HG03159 (cell line): ENCODE results near the gene GRIK4.
"Not testable (repeated sequence)": the region's sequence is repeated elsewhere in the genome, so short reads cannot be mapped to it uniquely, and the experiment has no call there.

ENCODE experiments used
- ATAC-seq: cut with Tn5 transposase; IDR thresholded peaks from one replicate; pipeline ENCODE4 v1.9.1; 2021; ENCODE audit warnings: mild to moderate bottlenecking, moderate library complexity; ENCODE audit not compliant: unreplicated experiment

The GRIK4 gene

GRCh38 chr11:121018746-121019145 lies 507.2 kb downstream of the GRIK4 start:
- ATAC-seq = no peak

GRCh38 chr11:121021718-121022117 lies 510.2 kb downstream of the GRIK4 start:
- not testable (repeated sequence) for ATAC-seq

GRCh38 chr11:121023848-121024751 lies 512.6 kb downstream of the GRIK4 start, which contains the start of gene TBCEL:
TSS of gene TBCEL (plus strand) at chr11:121024102. CDS start at chr11:121045691, 21,589 bp downstream.
- peak; percentile 93 for ATAC-seq

GRCh38 chr11:121024989-121025388 lies 513.4 kb downstream of the GRIK4 start:
- ATAC-seq = no peak

GRCh38 chr11:121029153-121029552 lies 517.6 kb downstream of the GRIK4 start:
- no peak for ATAC-seq

- ATAC-seq = no peak
These were observed 518.4 kb downstream of the GRIK4 start for GRCh38 chr11:121029813-121030445.

GRCh38 chr11:121031167-121031566 lies 519.6 kb downstream of the GRIK4 start:
- ATAC-seq = no peak

- ATAC-seq = not testable (repeated sequence)
These were observed 520.1 kb downstream of the GRIK4 start for GRCh38 chr11:121031648-121032047.

- no peak for ATAC-seq
These were observed 521.0 kb downstream of the GRIK4 start for GRCh38 chr11:121032546-121032945.

GRCh38 chr11:121033635-121034034 lies 522.1 kb downstream of the GRIK4 start:
- ATAC-seq = no peak

- ATAC-seq = no peak
These were observed 523.7 kb downstream of the GRIK4 start for GRCh38 chr11:121035169-121035755.

- no peak for ATAC-seq
These were observed 524.2 kb downstream of the GRIK4 start for GRCh38 chr11:121035780-121036179.

GRCh38 chr11:121037016-121037415 lies 525.5 kb downstream of the GRIK4 start:
- ATAC-seq = no peak
